ENCODE measurements around the gene SLITRK3.

DNA sequence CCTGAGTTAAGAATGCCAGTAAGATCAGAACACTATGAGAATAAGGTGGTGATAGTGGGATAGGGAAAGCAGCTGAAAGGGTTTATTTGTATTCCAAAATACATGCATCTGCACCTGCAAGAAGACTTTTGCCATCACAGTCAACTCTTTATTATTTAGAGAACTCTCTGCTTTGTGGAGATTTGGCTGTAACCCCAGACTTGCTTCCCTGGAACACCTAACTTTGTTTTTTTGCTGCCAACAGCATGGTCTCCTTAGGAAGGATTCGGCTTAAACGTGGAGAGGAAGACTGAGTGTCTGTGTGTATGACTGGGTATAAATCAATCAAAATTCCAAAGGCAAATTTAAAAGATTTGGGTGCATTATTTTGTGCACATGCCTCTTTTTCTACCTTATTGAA lies 21.6 kb upstream of the SLITRK3 start:
- TF ChIP-seq, protein P1, sequence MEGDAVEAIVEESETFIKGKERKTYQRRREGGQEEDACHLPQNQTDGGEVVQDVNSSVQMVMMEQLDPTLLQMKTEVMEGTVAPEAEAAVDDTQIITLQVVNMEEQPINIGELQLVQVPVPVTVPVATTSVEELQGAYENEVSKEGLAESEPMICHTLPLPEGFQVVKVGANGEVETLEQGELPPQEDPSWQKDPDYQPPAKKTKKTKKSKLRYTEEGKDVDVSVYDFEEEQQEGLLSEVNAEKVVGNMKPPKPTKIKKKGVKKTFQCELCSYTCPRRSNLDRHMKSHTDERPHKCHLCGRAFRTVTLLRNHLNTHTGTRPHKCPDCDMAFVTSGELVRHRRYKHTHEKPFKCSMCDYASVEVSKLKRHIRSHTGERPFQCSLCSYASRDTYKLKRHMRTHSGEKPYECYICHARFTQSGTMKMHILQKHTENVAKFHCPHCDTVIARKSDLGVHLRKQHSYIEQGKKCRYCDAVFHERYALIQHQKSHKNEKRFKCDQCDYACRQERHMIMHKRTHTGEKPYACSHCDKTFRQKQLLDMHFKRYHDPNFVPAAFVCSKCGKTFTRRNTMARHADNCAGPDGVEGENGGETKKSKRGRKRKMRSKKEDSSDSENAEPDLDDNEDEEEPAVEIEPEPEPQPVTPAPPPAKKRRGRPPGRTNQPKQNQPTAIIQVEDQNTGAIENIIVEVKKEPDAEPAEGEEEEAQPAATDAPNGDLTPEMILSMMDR (IDR thresholded peaks at IDR 0.05 in 8 of 11, conservative IDR thresholded peaks at IDR 0.05 in 3 of 11) = no peak
- no peak for TF ChIP-seq POLR2AphosphoS5 (IDR thresholded peaks at IDR 0.05)
